ENCODE data around the gene ZNFX1.

DNA sequence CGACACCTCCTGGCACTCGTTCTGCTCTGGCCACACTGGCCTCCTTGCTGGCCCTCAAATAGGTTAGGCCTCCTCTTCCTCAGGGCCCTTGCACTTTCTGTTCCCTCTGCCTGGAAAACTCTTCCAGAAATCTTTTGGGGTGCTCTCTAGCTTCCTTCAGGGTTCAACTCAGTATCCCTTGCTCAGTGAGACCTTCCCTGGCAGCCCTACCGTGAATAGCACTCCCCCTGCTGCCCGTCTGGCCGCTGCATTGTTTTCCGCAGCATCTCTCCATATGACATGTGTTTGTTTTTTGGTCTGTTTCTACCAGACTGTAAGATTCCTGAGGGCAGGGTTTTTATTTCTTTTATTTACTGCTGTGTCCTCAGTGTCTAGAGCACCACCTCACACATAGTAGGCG lies 52.0 kb downstream of the ZNFX1 start:
- TF ChIP-seq CTCF (IDR thresholded peaks at IDR 0.05; ENCODE audit: insufficient read depth, low read depth, low read length) (no peak), EZH2 (IDR thresholded peaks at IDR 0.05; ENCODE audit: insufficient read depth, low read length) (no peak)

Data from astrocyte (in vitro differentiated cells and primary cell).